Fibroblast of peridontal ligament (primary cell): ENCODE data around the gene CNTNAP3.
"Not testable (repeated sequence)": the region's sequence is repeated elsewhere in the genome, so short reads cannot be mapped to it uniquely, and the experiment has no call there.

ENCODE experiments used
- DNase-seq: peaks from one replicate; pipeline ENCODE4 v3.0.0-alpha.2; 2010; ENCODE audit errors: extremely low read depth

CNTNAP3 gene

DNA sequence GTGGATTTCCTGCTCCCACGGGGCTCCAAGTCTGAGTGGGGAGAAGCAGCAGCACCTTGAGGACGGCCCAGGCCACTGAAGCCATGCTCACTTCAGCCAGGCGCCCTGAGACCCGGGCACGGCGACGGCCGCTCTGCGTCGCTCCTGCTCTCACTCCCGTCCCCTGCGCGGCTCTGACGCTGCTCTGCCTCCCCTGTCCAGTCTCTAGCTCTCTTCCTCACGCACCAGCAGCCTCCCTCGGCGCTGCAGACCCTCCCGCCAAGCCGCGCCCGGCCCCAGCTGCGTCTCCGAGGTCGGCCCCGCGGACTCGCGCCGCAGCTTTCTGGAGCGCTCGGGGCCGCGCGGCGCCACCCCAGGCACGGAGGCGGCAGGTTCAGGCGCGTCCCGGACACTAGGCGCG, at the start of gene CNTNAP3:
CNTNAP3 (minus strand) TSS at position 188 of the 400 bp plus-strand sequence; CDS start at position 85, 103 bp downstream.
- not testable (repeated sequence) for DNase-seq

GRCh38 chr9:39279995-39280394, 8.0 kb downstream of the CNTNAP3 start:
- DNase-seq: not testable (repeated sequence)

DNA sequence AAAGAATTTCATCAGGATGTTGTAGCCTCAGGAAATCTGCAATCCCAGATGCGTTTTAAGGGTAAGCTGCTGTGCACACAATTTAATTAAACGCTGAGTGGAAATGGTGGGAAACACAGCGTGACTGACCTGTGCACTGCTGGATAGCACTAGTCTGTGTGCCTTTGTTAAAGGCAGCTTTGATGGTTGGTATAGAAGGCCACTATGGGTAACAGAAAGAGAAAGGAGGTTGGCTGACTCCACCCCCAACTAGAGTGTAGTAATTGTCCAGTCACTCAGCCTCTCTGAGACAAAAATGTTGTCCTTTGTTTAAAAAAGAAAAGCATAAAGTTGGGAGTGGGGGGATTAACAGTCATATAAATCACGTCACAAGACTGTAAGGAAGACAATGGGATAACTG, 45.5 kb downstream of the CNTNAP3 start:
- not testable (repeated sequence) for DNase-seq

- DNase-seq: not testable (repeated sequence)
Observed at GRCh38 chr9:39232130-39232991, 55.6 kb downstream of the CNTNAP3 start.

- not testable (repeated sequence) for DNase-seq
Observed at GRCh38 chr9:39215976-39216375, 72.0 kb downstream of the CNTNAP3 start.

GRCh38 chr9:39209773-39210172, 78.2 kb downstream of the CNTNAP3 start:
- DNase-seq: not testable (repeated sequence)

DNA sequence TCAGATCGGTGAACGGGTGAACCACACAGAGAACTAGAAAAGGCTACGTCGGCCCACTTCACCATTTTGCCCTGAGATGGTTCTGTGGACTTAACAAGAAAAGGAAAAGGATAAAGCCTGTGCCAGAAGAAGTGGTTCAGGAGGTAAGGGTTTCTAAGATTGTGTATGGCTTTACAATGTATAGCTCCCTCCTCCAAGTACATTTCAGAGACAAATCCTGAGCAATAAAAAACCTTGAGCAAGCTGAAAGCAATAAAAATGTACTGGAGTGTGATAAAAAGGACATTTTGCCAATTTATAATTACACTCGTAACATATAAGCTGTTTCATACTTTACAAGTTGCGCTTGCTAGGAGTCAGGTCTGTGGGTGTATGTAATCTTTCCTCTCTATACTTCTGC, 81.3 kb downstream of the CNTNAP3 start:
- DNase-seq: not testable (repeated sequence)

- DNase-seq: not testable (repeated sequence)
Observed at GRCh38 chr9:39205842-39206241, 82.1 kb downstream of the CNTNAP3 start.

- DNase-seq: not testable (repeated sequence)
Observed at GRCh38 chr9:39200412-39200811, 87.6 kb downstream of the CNTNAP3 start.

GRCh38 chr9:39198000-39198709, 89.8 kb downstream of the CNTNAP3 start:
- DNase-seq: not testable (repeated sequence)

GRCh38 chr9:39171370-39171769, 116.6 kb downstream of the CNTNAP3 start:
- DNase-seq: not testable (repeated sequence)

GRCh38 chr9:39157714-39158113, 130.3 kb downstream of the CNTNAP3 start:
- DNase-seq: not testable (repeated sequence)

DNA sequence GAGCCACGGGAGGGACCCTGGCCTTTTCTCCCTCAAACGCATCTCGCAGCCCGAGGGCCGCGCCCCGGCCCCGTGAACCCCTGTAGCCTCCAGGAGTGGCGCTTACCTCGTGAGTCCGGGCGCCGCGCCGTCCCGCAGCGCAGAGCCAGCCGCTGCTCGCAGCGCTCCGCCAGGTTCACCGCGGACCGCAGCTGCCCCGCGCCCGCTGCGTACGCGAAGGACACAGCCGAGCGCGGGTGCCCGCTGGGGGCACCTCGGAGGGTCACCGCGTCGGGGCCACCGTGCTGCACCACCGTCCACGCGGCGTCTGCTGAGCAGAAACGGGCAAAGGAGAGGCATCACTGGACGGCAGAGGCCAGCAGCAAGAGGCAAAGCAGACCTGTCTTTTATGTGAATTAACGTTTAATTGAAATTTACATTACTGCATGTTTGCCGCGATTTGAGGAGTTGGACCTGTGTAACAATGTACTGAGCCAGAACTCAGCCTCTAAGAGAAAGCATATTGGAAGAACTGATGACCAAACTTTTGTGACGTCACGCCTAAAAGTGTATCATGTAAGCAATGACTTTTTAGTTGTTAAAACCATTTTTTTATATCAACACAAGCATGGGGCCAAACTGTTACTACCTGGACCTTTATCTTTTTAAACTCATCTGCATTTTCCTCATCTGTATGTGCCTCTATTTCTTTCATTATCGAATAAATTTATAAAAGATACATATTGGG, 155.0 kb downstream of the CNTNAP3 start:
- not testable (repeated sequence) for DNase-seq

GRCh38 chr9:39121401-39121800, 166.6 kb downstream of the CNTNAP3 start:
- DNase-seq: not testable (repeated sequence)

DNA sequence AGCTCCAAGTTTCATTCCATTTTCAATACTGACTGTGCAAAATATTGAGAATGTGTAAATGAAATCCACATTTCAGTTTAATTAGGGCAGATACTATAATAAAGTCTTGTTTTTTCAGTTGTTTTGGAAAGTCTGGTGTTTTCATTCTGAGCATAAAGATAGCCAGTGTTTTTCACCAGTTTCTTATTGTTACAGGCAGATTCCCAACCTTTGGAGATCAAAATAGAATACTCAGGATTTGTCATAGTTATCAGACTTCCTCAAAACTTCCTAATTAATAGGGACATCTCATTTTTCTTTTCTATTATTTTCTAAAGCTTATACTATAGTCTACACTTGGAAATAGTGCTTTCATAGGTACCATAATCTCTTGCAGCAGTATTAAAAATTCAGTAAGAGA, 176.2 kb downstream of the CNTNAP3 start:
- DNase-seq: not testable (repeated sequence)

DNA sequence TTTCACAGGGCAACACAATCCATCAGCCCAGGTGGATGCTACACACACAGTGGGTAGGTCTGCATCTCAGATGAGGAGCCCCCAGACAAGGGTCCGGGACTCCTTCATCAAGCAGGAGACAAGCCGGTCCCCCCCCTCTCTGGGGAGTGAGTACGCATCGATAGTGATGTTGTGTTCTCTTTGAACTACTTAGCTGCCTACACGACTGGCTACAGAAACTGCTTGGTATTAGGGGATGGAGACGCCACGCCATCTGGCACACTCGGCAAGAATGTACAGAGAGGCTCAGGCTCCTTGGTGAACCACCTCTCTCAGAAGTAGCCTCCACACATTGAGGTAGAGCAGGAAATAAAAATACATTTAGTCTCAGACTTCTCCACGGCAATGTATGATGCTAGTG, 179.8 kb downstream of the CNTNAP3 start:
- no peak for DNase-seq

DNA sequence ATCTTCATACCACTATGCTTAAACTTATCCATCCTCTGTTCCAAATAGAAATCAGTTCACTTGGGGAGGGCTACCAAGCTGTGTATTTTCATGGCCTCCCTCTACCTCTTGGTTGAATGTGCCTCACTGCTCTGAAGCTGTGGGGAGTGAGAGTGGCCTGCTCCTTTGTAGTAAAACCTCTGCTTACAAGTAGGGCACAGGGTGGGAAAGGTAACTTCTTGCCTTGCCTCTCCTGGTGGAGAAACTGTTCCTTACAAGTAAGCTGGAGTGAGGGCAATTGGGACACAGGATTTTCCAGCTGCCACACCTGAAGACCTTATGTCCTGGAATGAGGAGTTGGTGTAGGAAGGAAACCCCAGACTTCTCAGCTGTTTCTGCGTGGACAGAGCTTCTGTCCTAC, 190.8 kb downstream of the CNTNAP3 start:
- DNase-seq: not testable (repeated sequence)

GRCh38 chr9:39085311-39085710, 202.7 kb downstream of the CNTNAP3 start:
- DNase-seq: not testable (repeated sequence)

DNA sequence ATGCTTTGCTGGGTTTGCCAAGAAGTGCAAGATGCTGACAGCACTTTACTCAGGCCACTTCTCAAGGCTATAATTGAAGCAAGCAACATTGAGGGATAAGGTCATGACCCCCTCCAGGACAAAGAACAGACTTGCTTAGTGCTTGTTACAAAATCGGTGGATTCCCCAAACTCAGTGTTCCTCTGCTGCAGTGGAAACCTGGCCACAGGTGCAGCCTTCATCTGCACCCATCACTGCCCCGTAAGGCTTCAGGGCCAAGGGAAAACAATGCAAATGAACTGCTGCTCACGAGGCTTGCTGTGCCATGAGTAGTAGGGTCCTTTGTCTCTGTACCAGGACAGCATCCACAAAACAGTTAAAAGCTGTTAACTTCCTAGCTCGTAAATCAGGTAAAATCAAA, 205.4 kb downstream of the CNTNAP3 start:
- DNase-seq: not testable (repeated sequence)

DNA sequence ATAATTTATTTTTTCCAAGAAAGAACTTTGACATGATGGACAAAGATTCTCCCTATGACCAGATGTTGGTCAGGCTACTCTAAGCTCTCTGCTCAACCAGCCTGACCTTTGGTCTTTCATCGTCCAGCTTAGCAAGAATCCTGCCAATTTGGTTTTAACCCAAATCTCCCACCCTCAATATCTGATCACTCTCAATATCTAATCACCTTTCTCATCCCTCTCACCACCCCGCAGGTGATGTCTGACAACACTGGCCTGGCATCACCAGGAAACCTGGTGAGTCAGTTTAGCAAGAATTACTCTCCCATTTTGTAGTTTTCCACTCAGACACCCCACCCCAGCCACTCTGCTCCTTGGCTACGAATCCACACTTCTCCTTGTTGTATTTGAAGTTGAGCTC, 207.9 kb downstream of the CNTNAP3 start:
- not testable (repeated sequence) for DNase-seq

- DNase-seq: not testable (repeated sequence)
Observed at GRCh38 chr9:39078621-39079256, 209.2 kb downstream of the CNTNAP3 start.
